GM18508 (cell line): ENCODE data around the gene GPR39.

Experiments used
- ATAC-seq: cut with Tn5 transposase; IDR thresholded peaks from one replicate; pipeline ENCODE4 v1.9.1; 2021; ENCODE audit warnings: moderate number of reproducible peaks; ENCODE audit not compliant: insufficient read depth, unreplicated experiment

The GPR39 gene

GRCh38 chr2:132439703-132440398 is 23.2 kb downstream of the GPR39 start:
- ATAC-seq = no peak

GRCh38 chr2:132441051-132441450 is 24.4 kb downstream of the GPR39 start:
- no peak for ATAC-seq

GRCh38 chr2:132442278-132442677 is 25.7 kb downstream of the GPR39 start:
- no peak for ATAC-seq

GRCh38 chr2:132443106-132443505 is 26.5 kb downstream of the GPR39 start:
- no peak for ATAC-seq

- ATAC-seq = no peak
Observed at GRCh38 chr2:132446444-132446843, 29.8 kb downstream of the GPR39 start.

- no peak for ATAC-seq
Observed at GRCh38 chr2:132448331-132448730, 31.7 kb downstream of the GPR39 start.

- ATAC-seq = no peak
Observed at GRCh38 chr2:132448771-132449170, 32.2 kb downstream of the GPR39 start.

GRCh38 chr2:132449868-132450267 is 33.3 kb downstream of the GPR39 start:
- no peak for ATAC-seq

GRCh38 chr2:132460781-132461180 is 44.2 kb downstream of the GPR39 start:
- ATAC-seq = no peak

- ATAC-seq = no peak
Observed at GRCh38 chr2:132462236-132462635, 45.6 kb downstream of the GPR39 start.

GRCh38 chr2:132463719-132464118 is 47.1 kb downstream of the GPR39 start:
- no peak for ATAC-seq

- ATAC-seq = no peak
Observed at GRCh38 chr2:132465917-132466316, 49.3 kb downstream of the GPR39 start.

GRCh38 chr2:132466428-132467028 is 49.9 kb downstream of the GPR39 start:
- ATAC-seq = no peak

GRCh38 chr2:132468821-132469675 is 52.4 kb downstream of the GPR39 start:
- no peak for ATAC-seq

GRCh38 chr2:132470746-132471145 is 54.1 kb downstream of the GPR39 start:
- ATAC-seq = no peak

- no peak for ATAC-seq
Observed at GRCh38 chr2:132473174-132473883, 56.7 kb downstream of the GPR39 start.

GRCh38 chr2:132475615-132476014 is 59.0 kb downstream of the GPR39 start:
- ATAC-seq = no peak

GRCh38 chr2:132477436-132477835 is 60.8 kb downstream of the GPR39 start:
- no peak for ATAC-seq

- no peak for ATAC-seq
Observed at GRCh38 chr2:132477962-132478361, 61.4 kb downstream of the GPR39 start.

- no peak for ATAC-seq
Observed at GRCh38 chr2:132478461-132479105, 62.0 kb downstream of the GPR39 start.
